GM21528 (cell line): ENCODE data around the gene WDR72.
"Not testable (repeated sequence)": the region's sequence is repeated elsewhere in the genome, so short reads cannot be mapped to it uniquely, and the experiment has no call there.

Source experiments
- ATAC-seq: cut with Tn5 transposase; IDR thresholded peaks from one replicate; pipeline ENCODE4 v1.9.1; 2021; ENCODE audit warnings: mild to moderate bottlenecking, moderate library complexity; ENCODE audit not compliant: unreplicated experiment, low FRiP score

The WDR72 gene

GRCh38 chr15:53540626-53541300 lies 218.7 kb downstream of the WDR72 start:
- ATAC-seq: not testable (repeated sequence)

DNA sequence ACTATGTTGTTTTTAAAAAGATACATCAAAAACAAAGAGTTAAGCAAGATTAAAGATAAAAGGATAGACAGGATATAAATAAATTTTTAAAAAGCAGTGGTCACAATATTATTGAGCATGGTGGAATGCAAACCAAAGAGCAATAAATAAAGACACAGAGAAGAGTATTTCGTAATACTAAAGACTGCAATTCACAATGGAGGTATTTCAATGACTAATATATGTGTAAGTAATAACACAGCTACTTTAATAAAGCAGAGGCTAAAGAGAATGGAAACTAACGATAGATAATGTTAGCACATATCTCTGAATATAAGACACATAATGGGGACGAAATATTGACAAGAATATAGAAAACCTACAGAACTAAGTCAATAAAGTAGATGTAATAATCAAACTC lies 219.6 kb downstream of the WDR72 start:
- no peak for ATAC-seq

GRCh38 chr15:53536479-53537120 lies 222.9 kb downstream of the WDR72 start:
- no peak for ATAC-seq

GRCh38 chr15:53535886-53536285 lies 223.6 kb downstream of the WDR72 start:
- ATAC-seq: no peak

- ATAC-seq: no peak
Observed at GRCh38 chr15:53534105-53534839, 225.2 kb downstream of the WDR72 start.

DNA sequence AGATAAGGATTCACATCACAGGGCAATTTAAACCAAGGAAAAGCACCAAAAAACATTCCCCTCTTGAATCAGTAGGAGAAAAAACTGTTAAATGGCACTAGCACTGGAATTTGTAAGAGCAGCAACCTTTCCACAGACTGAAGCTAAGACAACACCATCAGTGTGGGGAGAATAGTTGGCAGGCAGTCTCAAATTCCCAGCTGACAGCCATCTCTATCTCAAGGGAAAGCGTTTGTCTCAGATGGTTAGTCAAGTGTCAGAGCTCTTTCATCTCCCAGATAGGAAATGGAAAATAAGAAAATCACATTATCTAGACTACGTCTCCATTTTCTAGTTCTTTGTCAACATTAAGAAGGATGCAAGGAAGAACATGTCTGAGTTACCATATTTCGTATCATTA lies 228.7 kb downstream of the WDR72 start:
- ATAC-seq: no peak

GRCh38 chr15:53527996-53528395 lies 231.5 kb downstream of the WDR72 start:
- no peak for ATAC-seq

DNA sequence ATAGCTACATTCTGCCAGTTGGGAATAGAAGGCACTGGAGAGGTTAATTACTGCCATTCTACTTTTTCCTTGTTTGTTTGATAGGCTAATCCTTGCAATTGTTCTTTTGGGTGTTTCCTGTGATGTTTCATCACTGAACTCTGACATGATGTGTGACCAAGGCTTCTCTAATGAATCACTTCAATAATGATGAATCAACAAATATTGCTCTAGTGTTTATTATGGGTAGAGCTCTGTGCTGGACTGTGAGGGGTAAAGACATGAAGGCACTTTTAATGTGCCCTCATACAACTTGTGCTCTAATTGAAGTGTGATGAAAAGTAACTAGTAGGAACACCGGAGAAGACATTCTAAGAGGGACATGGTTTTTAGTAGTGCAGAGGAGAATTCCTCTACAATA lies 233.6 kb downstream of the WDR72 start:
- no peak for ATAC-seq

DNA sequence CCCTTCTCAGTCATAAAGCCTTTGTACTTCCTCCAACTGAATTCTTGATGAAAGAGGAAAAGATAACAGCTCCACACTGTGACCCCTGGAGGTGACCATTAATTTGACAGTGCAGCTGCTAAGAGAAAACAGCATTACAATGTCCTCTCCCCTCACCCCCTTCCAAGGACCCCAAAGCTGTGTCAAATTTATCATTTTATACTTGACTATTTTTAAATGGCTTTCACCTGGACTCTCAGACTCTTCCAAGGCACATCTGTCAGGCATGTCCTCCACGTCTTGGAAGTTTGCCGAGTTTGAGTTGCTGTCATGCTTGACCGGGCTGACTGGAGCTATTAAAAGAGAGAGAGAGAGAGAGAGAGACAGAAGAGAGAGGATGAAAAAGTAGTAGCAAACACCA lies 236.5 kb downstream of the WDR72 start:
- no peak for ATAC-seq

GRCh38 chr15:53520996-53521395 lies 238.5 kb downstream of the WDR72 start:
- ATAC-seq: no peak

DNA sequence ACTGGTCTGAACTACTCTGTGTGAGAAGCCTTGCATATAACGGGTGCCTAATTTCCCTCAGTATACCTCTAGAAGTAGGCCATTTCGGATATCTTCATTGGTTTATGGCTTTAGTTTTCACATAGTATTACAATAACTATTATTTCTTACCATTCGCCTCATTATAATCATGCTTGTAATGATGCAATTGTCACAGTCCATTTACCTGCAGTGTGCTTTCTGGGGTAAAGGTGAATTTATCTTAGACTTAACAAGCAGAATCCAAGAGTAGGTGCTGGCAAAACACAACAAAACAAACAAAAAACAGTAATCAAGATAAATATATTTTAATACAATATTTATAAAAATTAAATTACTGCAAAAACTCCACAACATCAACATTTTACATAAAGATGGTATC lies 246.0 kb downstream of the WDR72 start:
- no peak for ATAC-seq

DNA sequence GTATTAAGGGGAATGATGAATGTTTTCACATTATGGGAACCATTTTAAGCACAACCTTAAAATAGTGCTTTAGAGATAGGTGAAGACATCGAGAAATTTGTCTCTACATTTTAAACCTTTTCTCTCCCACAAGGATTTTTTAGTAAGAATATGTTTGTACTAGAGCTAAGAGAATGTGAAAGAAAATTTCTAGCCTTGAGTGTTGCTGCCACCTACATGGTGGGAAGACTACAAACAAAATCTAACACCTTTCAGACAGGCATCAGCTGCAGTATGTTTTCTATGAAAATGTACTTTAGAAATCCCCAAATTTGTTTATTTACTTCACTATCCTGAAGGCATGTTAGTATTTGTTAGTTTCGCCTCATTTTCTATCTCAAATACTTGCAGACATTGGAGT lies 247.4 kb downstream of the WDR72 start:
- ATAC-seq: no peak

DNA sequence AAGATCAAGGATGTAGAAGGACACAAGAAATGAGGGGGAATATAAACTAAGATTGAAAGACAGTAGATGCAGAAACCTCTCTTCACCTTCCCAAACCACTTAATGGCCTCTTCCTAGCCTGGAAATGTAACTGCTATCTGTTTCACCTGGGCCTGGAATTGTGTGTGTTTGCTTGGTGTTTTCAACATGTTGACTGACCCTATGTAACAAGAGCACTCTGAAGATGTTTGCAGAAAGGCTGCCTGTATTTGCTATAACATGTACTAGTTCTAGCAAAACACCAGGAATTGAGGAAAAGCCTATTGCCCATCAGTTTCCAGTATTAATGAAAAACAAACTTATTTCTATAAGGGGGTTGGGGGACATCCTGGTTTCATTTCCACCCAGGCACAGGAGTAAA lies 248.3 kb downstream of the WDR72 start:
- ATAC-seq: no peak

- ATAC-seq: no peak
Observed at GRCh38 chr15:53506370-53506769, 253.1 kb downstream of the WDR72 start.

- no peak for ATAC-seq
Observed at GRCh38 chr15:53498996-53499395, 260.5 kb downstream of the WDR72 start.

GRCh38 chr15:53490341-53490740 lies 269.1 kb downstream of the WDR72 start:
- no peak for ATAC-seq

GRCh38 chr15:53482055-53482454 lies 277.4 kb downstream of the WDR72 start:
- ATAC-seq: no peak

- no peak for ATAC-seq
Observed at GRCh38 chr15:53477981-53478766, 281.3 kb downstream of the WDR72 start.

GRCh38 chr15:53473886-53474285 lies 285.6 kb downstream of the WDR72 start:
- no peak for ATAC-seq

DNA sequence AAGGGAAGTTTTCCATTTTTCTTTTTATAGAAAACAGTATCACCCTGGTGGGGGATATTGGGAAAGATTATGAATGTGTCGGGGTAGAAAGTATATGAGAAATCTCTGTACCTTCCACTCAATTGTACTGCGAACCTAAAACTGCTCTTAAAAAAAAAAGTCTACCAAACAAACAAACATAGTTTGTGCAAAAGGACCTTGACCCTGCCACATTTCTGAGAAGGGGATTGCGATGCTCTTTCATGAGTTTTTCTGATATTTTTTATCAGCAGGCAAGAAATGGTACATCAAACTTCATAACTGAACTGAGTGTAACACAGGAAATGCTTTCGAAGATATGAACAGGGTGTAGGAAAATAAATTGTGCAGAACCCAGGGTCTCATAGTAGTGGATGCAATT lies 286.0 kb downstream of the WDR72 start:
- no peak for ATAC-seq

DNA sequence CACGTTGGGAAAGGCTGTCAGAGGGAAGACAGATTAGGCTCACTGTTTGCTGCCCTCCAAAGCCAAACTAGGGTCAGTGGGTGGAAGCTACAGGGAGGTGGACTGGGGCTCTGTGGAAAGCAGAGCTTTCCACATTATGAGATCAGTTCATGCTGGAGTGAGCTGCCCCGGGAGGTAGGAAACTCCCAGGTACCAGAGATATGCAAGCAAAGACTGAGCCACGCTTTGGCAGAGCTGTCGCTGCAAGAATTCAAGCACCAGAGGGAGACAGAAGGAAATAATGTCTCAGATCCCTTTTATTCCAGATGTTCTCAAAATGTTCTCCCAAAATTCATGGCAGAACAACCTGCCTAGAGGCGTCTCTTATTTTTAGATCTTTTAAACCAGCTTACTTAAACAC lies 286.6 kb downstream of the WDR72 start:
- ATAC-seq: no peak
